ENCODE results near the gene STPG3. TPM values are rescaled to one million over a fixed set of nuclear protein-coding genes. Genes with fewer than 3 reads are reported as not detected.

The STPG3 gene
- total and polyA plus RNA-seq, 2 of the 8 experiments (the other 6 are each of a cell fraction or from before 2014, with no cell fraction given), result not detected

- no peak overlapping the region for H4K5ac ChIP-seq (ENCODE audit: insufficient read length, low read depth, low read length)
- H3K18ac ChIP-seq (ENCODE audit: extremely low read depth, low read length), result no peak overlapping the region
- no peak overlapping the region for H3K4ac ChIP-seq (replicated peaks; ENCODE audit: insufficient read length, low read depth, low read length)
- H3K4me3 ChIP-seq (ENCODE audit: extremely low read depth in 1 of 4, insufficient read depth in 2 of 4, low read depth in 3 of 4, low read length in 4 of 4), result no peak overlapping the region
- DNase-seq (ENCODE audit: low read depth in 1 of 2, low spot score in 2 of 2), result no peak
- TF ChIP-seq TAF1 (IDR thresholded peaks at IDR 0.05; ENCODE audit: low read depth, low read length), result no peak
- TF ChIP-seq CBX5 (IDR thresholded peaks at IDR 0.05; ENCODE audit: low read depth, low read length), result no peak
- no peak for TF ChIP-seq TCF12 (IDR thresholded peaks at IDR 0.05; ENCODE audit: low read depth, low read length)
- TF ChIP-seq EGR1 (IDR thresholded peaks at IDR 0.05; ENCODE audit: borderline replicate concordance, low read depth, low read length), result no peak
- TF ChIP-seq ASH2L (IDR thresholded peaks at IDR 0.05; ENCODE audit: low read length), result no peak
- TF ChIP-seq SIRT6 (IDR thresholded peaks at IDR 0.05; ENCODE audit: low read length), result no peak
- no peak for TF ChIP-seq YY1 (IDR thresholded peaks at IDR 0.05; ENCODE audit: low read depth, low read length)
- TF ChIP-seq KDM4A (IDR thresholded peaks at IDR 0.05; ENCODE audit: low read depth, low read length, severe bottlenecking), result no peak
- no peak for TF ChIP-seq RXRA (IDR thresholded peaks at IDR 0.05; ENCODE audit: insufficient read depth, low read depth, low read length)
- no peak overlapping the region for H2BK12ac ChIP-seq (ENCODE audit: low read depth, low read length)
- H3K9ac ChIP-seq (replicated peaks in 1 of 4; ENCODE audit: extremely low read depth in 1 of 4, low read depth in 3 of 4, low read length in 3 of 4), result no peak overlapping the region
- no peaks in the 10 kb centered on the region for H3K79me1 ChIP-seq (ENCODE audit: low read depth, low read length)
- H3K27me3 ChIP-seq (replicated peaks in 1 of 4; ENCODE audit: control insufficient read depth in 3 of 4, extremely low read depth in 1 of 4, insufficient read depth in 3 of 4, low read length in 3 of 4), result no peaks in the 10 kb centered on the region
- peaks cover 6 to 37% (median 20%) of the 10 kb centered on the region in 4 experiments for H3K36me3 ChIP-seq (ENCODE audit: control insufficient read depth in 2 of 4, insufficient read depth in 4 of 4, low read length in 3 of 4)
- ChIA-PET POLR2A (ENCODE audit: partially characterized antibody) (interaction anchor here (1.2 to 69.9 kb wide), 3 partner anchors 9 to 136 kb away, joined by 3 to 1462 read pairs (median 1462); partner anchors contain the start of genes CYSRT1, NDOR1, NELFB and RNF208), CTCF (ENCODE audit: partially characterized antibody) (interaction anchor here (1.7 to 2.6 kb wide), 4 partner anchors 8 to 29 kb away, joined by 4 to 11 read pairs (median 6); no protein-coding TSS in a partner anchor)
- WGBS, 2 experiments (ENCODE audit: extremely low coverage in 1 of 2, insufficient coverage in 1 of 2, insufficient read length in 1 of 2, insufficient replicate concordance in 2 of 2, low coverage in 1 of 2, low lambda C conversion rate in 2 of 2, missing lambda C conversion rate in 1 of 2), result 91% methylated on average over 25 of the region's 29 CpGs; no CpG with 5 or more reads in 1 of the 2 experiments
- no peak overlapping the region for H3K56ac ChIP-seq (replicated peaks; ENCODE audit: insufficient read length, low read depth, low read length)
- H3K4me1 ChIP-seq (replicated peaks in 1 of 4; ENCODE audit: control insufficient read depth in 3 of 4, insufficient read depth in 4 of 4, low read length in 3 of 4), result no peaks in the 10 kb centered on the region
- H3K27ac ChIP-seq (ENCODE audit: low read depth, low read length), result no peak overlapping the region
- no peaks in the 10 kb centered on the region for H3K23me2 ChIP-seq (ENCODE audit: low read depth, low read length)
- peak overlapping the region; percentile 25; the same call in 1 of the 2 replicates for H4K8ac ChIP-seq (ENCODE audit: extremely low read depth, insufficient read depth, low read length)
- no peak overlapping the region for H3K23ac ChIP-seq (ENCODE audit: insufficient read length)
- no peak overlapping the region for H2BK5ac ChIP-seq (ENCODE audit: low read depth, low read length)
- FAIRE-seq, result no peak
- H3K14ac ChIP-seq (ENCODE audit: insufficient read length), result no peak overlapping the region
- H4K20me1 ChIP-seq (replicated peaks in 1 of 2; ENCODE audit: control insufficient read depth in 1 of 2, insufficient read depth in 2 of 2, low read length in 2 of 2), result peaks cover 0 to 10% of the 10 kb centered on the region in 2 experiments
- H2BK15ac ChIP-seq (ENCODE audit: low read length), result no peak overlapping the region
- no peak overlapping the region for H2AK5ac ChIP-seq (ENCODE audit: low read depth, low read length)
- no peak overlapping the region for H4K91ac ChIP-seq (replicated peaks; ENCODE audit: insufficient read length, low read length)
- H3K9me3 ChIP-seq (ENCODE audit: insufficient read depth in 2 of 2, low read depth in 1 of 2, low read length in 1 of 2), result no peaks in the 10 kb centered on the region
- no peak overlapping the region for H2BK120ac ChIP-seq (replicated peaks; ENCODE audit: low read depth, low read length)
- H3K79me2 ChIP-seq (ENCODE audit: control insufficient read depth in 1 of 2, insufficient read depth in 2 of 2, low read length in 2 of 2), result no peaks in the 10 kb centered on the region
- H2BK20ac ChIP-seq (ENCODE audit: low read length), result 0 out of 2 replicates have a peak overlapping the region, but pooled peaks have one; percentile 32
- no peak overlapping the region for H3K4me2 ChIP-seq (ENCODE audit: insufficient read depth in 1 of 2, low read depth in 2 of 2, low read length in 2 of 2)
- H2AFZ ChIP-seq (ENCODE audit: low read length), result no peak overlapping the region
These were observed 14.5 kb downstream of the STPG3 start for GRCh38 chr9:137265496-137266161.

Measured in H1 (cell line).